GM12873 (cell line): ENCODE results near the gene TRPV4.

Experiments used
- CTCF ChIP-seq: IDR thresholded peaks from 2 replicates; pipeline ENCODE4 v1.5.1; 2012; ENCODE audit warnings: low read depth, mild to moderate bottlenecking, moderate library complexity, low read length, control low read depth; ENCODE audit not compliant: insufficient read depth; ENCODE audit errors: missing control alignments

TRPV4 gene

GRCh38 chr12:109766251-109766778 lies 66.9 kb downstream of the TRPV4 start:
- no peak for TF ChIP-seq CTCF

DNA sequence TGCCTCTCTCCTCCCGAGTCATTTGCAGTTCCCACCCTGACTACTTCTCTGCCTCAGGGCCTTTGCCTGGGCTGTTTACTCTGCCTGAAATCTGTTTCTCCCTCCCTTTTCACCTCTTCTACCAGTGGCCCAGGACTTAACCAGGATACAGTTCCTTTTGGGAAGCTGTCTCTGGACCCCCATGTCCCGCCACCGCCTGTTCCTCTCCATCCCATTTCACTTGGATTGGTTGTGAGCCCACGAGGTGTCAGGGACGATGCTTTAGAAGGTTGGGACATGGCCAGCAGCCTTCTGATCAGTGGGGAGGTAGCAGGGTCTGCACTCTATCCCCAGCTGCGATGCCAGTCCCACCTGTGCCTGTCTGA lies 67.8 kb downstream of the TRPV4 start:
- no peak for TF ChIP-seq CTCF

- no peak for TF ChIP-seq CTCF
Observed at GRCh38 chr12:109764776-109765445, 68.3 kb downstream of the TRPV4 start.

- peak; percentile 10 for TF ChIP-seq CTCF
Observed at GRCh38 chr12:109764123-109764522, 69.1 kb downstream of the TRPV4 start.

- TF ChIP-seq CTCF = no peak
Observed at GRCh38 chr12:109763201-109763841, 69.9 kb downstream of the TRPV4 start.

GRCh38 chr12:109762673-109763191 lies 70.5 kb downstream of the TRPV4 start:
- TF ChIP-seq CTCF = no peak

GRCh38 chr12:109762071-109762672 lies 71.0 kb downstream of the TRPV4 start:
- no peak for TF ChIP-seq CTCF
